K562 (cell line): ENCODE results near the gene RCE1. TPM values are rescaled to one million over a fixed set of nuclear protein-coding genes. Genes with fewer than 3 reads are reported as not detected.

Experiments used
- MGA ChIP-seq: fragments of 450-650 bp; IDR thresholded peaks from 2 replicates; pipeline ENCODE4 v1.6.1; 2016; ENCODE audit warnings: mild to moderate bottlenecking, moderate library complexity
- MXI1 ChIP-seq: IDR thresholded peaks from 2 replicates; pipeline ENCODE4 v1.6.1; 2011; ENCODE audit warnings: low read depth, mild to moderate bottlenecking, improper control_type of control experiment, low read length
- STAT5A ChIP-seq: IDR thresholded peaks from 2 replicates; pipeline ENCODE4 v1.6.1; 2012; ENCODE audit warnings: low read length, inconsistent platforms, borderline replicate concordance
- ZNF318 ChIP-seq, 2 experiments: fragments of 450-650 bp; IDR thresholded peaks; 2 replicates each; pipeline ENCODE4 v1.6.1; 2016; ENCODE audit warnings: mild to moderate bottlenecking in 2 of 2, borderline replicate concordance in 1 of 2, low read depth in 1 of 2, moderate library complexity in 1 of 2
- ZNF57 ChIP-seq: fragments of 450-650 bp; formaldehyde crosslinking; IDR thresholded peaks from 2 replicates; pipeline ENCODE4 v1.4.0; 2020; ENCODE audit warnings: mild to moderate bottlenecking, moderate library complexity
- polyA plus RNA-seq, 8 experiments: library from polyadenylated mRNA; depleted of rRNA in 4 of 8; stranded (reverse) in 5 of 8; unstranded in 3 of 8; fragments of >200 nt; fragmentation: Nextera tagmentation in 2 of 8; fragmentation: Illumina TruSeq in 1 of 8; extraction: Ambion mirVana in 2 of 8; extraction: Trizol in 1 of 8; gene quantifications; 2 replicates each; pipeline versions ENCODE4 v1.2.1 to v1.2.3, GENCODE V29; 2011 to 2014; ENCODE audit warnings: inconsistent platforms in 1 of 8, missing spikeins in 1 of 8
- total RNA-seq, 7 experiments: library from RNA; depleted of rRNA in 6 of 7; stranded (reverse); fragments of >200 nt in 6 of 7; fragmentation: Illumina TruSeq in 2 of 7; extraction: Trizol in 2 of 7; gene quantifications; 2 replicates each; pipeline versions ENCODE4 v1.2.1 to v1.2.3, GENCODE V29; 2011 to 2021; ENCODE audit warnings: low replicate concordance in 1 of 7
- TF ChIP-seq, protein P1 (sequence below): fragments of 250-450 bp; sonication (Bioruptor Pico); IDR thresholded peaks from 2 replicates; pipeline ENCODE4 v1.9.0; 2021; ENCODE audit warnings: mild to moderate bottlenecking

Gene RCE1
- total and polyA plus RNA-seq, 9 of the 15 experiments (the other 6 are each of a cell fraction or from before 2014, with no cell fraction given), result 0.75 to 41.5 (median 15.1) TPM

DNA sequence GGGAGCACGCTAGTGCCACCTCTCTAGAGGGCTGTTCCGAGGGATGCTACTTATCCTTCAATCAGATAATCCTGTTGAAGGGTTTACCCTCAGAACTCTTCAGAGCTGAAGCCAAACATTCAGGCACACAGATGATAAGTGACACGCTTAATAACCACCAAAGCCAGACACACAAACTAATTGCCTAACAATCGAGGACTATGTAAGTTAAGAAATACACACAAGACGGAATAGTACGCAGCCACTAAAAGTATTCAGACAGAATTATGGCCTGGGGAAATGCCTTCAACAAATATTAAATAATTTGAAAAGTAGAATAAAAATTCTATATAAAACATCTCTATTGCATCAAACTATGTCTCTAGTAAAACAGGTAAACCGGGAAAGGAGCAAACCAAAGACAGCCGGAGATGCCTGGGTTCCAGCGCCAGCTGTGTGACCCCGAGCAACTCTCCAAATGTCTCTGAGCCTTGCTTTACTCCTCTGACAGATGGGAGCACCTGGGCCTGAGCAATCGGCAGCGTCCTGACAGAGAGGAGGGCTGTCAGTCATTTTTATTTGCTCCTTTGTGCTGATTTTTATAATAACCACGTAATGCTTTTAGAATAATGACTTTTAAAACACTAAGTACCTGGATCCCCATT is 25.0 kb downstream of the RCE1 start (continued):
- no peak for TF ChIP-seq MGA
- no peak for TF ChIP-seq ZNF318 (IDR thresholded peaks at IDR 0.05; ENCODE audit: borderline replicate concordance in 1 of 2, low read depth in 1 of 2)
- no peak for TF ChIP-seq MXI1
- TF ChIP-seq, protein P1, sequence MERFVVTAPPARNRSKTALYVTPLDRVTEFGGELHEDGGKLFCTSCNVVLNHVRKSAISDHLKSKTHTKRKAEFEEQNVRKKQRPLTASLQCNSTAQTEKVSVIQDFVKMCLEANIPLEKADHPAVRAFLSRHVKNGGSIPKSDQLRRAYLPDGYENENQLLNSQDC (CRISPR knock-in tag), result peak; percentile 69; the same call in 1 of the 2 replicates
- no peak for TF ChIP-seq ZNF57 (CRISPR knock-in tag)
- TF ChIP-seq STAT5A, result no peak
